ENCODE measurements around the gene ARGLU1.

DNA sequence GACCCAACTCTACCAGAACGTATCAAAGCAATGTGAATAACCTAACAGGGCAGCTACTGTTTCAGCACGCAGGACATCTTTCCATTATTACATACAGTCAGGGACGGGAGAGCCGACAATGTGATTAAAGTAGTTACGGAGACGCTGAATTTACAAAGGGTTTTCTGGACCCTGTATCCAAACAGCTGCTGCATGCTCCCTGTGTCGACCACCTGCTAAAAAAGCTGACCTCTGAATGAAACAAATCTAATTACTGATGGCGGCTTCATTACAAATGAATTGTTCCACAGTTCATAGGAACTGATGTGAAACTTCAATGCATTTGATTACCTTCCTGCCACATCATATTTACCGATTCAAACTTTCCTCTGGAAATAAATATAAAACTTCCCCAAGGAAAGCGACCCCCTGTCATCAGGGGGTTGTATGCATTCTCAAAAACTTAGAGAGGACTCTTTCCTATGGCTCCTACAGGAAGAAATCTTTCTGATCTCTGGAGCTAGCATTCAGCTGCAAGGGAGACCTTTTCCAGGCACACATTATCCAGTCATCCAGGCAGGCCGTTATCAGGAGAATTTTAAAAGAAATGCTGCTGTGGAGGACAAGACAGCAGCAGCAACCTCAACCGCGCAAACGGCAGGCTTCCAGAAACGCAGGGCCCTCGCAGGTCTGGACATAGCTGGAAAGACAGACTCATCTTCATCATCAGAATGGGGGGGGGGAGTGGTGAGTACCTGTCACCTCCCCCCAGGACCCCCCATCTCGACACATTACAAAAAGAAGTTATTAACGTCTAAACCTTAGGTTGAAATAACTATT lies 35.6 kb downstream of the ARGLU1 start:
- no peak for TF ChIP-seq ARNT (IDR thresholded peaks at IDR 0.05)
- no peak for TF ChIP-seq FOXK2 (IDR thresholded peaks at IDR 0.05)
- no peak for TF ChIP-seq NFRKB (IDR thresholded peaks at IDR 0.05)
- TF ChIP-seq BHLHE40 (IDR thresholded peaks at IDR 0.05; ENCODE audit: borderline replicate concordance), result no peak
- no peak for TF ChIP-seq SP1 (IDR thresholded peaks at IDR 0.05)
- TF ChIP-seq SUZ12 (IDR thresholded peaks at IDR 0.05), result no peak
- TF ChIP-seq FOXM1 (IDR thresholded peaks at IDR 0.05; ENCODE audit: borderline replicate concordance), result no peak
- TF ChIP-seq HDGF (IDR thresholded peaks at IDR 0.05; ENCODE audit: borderline replicate concordance), result no peak
